Retina (tissue), 1 donor: ENCODE data around the gene CREBL2.
"Not testable (repeated sequence)": the region's sequence is repeated elsewhere in the genome, so short reads cannot be mapped to it uniquely, and the experiment has no call there.

Experiments
- DNase-seq: peaks from one replicate; pipeline ENCODE4 v3.0.0-alpha.2; 2016

Gene CREBL2

DNA sequence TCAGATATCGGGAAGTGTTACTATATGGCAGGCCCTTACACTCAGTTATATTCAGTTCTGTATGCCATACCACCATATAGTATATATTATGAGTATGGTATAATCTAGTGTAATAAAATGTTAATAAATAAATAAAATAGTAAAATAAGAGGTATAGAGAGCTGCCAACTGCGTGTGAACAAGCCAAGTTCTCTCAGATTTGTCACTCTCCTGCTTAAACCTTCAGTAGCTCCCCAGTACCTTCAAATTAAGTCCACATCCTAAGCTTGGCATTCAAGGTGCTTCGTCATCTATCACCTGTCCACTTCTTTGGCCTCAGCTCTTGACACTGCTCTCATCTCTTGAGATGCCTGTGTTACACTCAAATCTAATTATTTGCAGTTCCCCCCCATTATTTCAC is 12.8 kb upstream of the CREBL2 start:
- DNase-seq, result no peak

- no peak for DNase-seq
These were observed 11.7 kb upstream of the CREBL2 start for GRCh38 chr12:12599750-12600643.

GRCh38 chr12:12600659-12601058 is 11.0 kb upstream of the CREBL2 start:
- DNase-seq, result no peak

GRCh38 chr12:12604740-12605139 is 6.9 kb upstream of the CREBL2 start:
- no peak for DNase-seq

DNA sequence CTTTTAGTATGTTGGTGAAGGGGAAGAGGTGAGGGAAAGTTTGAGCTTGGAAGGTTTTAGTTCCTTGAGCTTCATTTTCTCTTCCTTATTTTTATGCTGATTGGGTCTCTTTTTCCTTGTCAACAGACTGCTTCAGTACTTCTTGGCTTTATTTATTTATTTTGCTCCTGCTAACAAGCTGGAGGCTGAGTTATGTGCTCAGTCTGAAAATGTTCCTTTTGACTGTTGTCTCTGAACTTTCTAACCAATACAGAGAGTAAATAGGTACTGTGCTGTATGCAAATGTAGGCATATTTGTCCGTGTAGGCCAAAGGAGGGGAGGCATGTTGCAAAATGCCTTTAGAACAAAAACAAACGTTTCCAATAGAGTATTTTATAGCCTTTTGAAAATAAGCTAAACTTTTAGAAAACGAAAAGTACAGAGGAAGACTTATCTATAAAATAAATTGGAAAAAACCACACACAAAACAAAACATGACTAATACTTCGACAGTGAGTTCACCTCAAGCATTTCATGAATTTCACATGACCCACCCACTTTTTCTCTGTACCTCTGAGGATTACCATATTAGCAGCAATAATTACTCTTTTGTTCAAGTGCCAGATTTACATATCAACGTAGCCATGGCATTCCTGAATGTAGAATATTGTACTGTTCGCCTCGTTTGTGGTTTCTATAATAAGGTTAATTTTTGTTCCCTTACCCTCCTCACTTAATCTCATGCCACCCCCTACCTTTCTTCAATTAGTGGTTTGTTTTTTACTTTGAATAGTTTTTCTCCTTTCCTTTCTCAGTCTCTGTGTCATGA is 4.7 kb upstream of the CREBL2 start:
- DNase-seq, result no peak

DNA sequence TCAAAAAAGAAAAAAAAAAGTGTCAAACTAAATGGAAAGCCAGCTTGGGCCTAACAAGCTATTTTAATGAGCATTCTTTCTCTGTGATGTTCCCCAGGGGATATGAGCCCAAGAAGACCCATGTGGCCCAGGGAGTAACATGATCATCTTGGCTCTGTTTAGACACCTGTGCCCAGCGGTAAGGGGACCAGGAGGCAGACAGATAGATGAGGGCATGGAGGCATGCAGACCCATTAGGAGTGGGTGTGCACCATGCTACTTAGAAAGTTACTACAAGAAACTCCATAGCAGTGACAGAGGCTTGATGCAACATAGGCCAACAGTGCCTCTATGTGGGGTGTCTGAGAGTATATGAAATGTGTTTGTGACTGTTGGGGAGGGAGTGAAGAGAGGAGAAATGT is 3.1 kb upstream of the CREBL2 start:
- DNase-seq, result no peak

GRCh38 chr12:12609692-12610091 is 2.0 kb upstream of the CREBL2 start:
- DNase-seq, result no peak

DNA sequence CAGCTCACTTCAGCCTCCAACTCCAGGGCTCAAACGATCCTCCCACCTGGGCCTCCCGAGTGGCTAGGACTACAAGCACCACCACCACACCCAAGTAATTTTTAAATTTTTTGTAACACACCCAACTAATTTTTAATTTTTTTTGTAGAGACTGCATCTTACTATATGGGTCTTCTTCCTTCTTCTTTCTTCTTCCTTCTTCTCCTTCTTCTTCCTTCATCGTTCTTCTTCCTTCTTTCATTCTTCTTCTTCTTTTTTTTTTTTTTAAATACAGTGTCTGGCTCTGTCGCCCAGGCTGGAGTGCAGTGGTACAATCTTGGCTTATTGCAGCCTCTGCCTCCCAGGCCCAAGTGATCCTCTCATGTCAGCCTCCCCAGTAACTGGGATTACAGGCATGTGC is 965 bp upstream of the CREBL2 start:
- no peak for DNase-seq

GRCh38 chr12:12612358-12612757 is 682 bp downstream of the CREBL2 start:
- DNase-seq, result no peak

DNA sequence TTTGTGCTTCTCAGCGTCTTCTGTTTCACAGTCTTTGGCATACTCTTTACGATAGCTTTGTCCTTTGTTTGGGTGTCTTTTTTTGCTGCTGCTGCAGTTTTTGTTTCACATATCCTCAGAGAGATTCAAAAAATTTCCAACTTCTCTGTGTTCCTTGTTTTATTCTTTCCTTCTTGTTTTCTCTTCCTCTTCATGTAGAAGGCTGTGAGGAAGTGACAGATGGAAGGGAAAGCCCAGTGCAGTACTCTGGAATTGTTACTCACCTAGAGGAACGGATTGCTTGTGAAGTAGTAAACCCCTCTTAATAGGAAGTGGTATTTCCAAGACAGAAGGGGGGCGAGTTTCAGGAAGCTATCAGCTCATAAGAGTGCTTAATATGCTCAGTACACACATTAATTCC is 1.7 kb downstream of the CREBL2 start:
- no peak for DNase-seq

DNA sequence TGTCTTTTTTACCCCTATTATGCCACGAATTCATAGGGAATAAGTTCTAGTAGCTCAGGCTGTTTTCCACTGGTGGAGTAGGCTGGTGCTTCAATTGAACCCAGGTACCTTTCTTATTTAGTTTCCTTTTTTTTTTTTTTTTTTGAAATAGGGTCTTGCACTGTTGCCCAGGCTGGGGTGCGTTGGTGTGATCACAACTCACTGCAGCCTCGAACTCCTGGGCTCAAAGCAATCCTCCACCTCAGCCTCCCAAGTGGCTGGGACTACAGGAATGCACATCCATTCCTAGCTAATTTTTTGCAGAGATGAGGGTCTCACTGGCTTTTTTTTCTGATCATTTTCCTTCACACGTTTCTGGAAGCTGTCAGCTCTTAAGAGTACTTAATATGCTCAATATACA is 2.7 kb downstream of the CREBL2 start:
- DNase-seq, result no peak

GRCh38 chr12:12616512-12617310 is 5.0 kb downstream of the CREBL2 start:
- DNase-seq, result no peak

DNA sequence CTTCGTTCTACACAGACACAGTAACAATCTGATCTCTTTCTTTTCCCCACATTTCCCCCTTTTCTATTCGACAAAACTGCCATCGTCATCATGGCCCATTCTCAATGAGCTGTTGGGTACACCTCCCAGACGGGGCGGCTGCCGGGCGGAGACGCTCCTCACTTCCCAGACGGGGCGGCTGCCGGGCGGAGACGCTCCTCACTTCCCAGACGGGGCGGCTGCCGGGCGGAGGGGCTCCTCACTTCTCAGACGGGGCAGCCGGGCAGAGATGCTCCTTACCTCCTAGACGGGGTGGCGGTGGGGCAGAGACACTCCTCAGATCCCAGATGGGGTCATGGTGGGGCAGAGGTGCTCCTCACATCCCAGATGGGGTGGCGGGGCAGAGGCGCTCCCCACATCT is 6.4 kb downstream of the CREBL2 start:
- not testable (repeated sequence) for DNase-seq

DNA sequence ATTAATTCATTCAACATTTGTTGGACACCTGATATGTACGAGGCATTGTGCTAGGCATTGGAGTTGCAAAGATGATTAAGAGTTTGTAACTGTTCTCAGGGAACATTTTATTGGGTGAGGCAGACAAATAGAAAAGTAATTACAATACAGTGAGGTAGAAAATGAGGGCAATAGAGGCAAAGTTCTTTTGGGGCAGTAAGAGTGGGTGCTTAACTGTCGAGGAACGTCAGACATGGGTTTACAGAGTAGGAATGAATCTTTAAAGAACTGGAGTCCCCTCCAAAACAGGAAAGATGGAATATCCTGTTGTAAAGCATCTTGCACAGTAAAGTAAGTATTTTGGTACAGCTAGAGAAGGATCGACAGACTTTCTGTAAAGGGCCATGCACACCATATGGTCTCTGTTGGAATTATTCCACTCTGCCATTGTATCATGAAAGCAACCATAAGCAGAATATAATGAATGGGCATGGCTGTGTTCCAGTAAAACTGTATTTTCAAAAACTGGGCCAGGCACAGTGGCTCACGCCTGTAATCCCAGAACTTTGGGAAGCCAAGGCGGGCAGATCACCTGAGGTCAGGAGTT is 9.1 kb downstream of the CREBL2 start:
- DNase-seq, result no peak

GRCh38 chr12:12622418-12622817 is 10.7 kb downstream of the CREBL2 start:
- DNase-seq, result no peak

DNA sequence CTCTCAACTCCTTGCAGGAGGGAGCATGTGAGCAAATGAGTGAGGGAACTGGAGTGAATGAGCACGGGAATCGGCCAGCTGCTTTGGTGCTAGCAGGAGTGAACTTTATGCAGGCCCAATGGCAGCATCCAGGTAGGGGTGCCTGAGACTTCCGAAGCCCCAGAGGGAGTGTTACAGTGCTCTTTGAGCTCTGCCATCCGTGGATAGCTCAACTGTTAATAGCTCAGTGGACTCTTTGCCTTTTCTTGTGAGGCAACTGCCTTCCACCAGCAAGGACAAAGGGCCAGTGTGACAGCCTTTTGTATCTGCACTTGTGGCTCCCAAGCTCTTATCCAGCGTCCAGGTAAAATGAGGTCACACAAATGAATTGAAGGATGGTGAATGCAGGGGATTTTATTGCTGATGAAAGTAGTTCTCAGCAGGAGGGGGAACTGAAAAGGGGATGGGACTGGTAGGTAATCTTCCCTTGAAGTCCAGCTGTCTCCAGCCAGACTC is 12.9 kb downstream of the CREBL2 start:
- no peak for DNase-seq

DNA sequence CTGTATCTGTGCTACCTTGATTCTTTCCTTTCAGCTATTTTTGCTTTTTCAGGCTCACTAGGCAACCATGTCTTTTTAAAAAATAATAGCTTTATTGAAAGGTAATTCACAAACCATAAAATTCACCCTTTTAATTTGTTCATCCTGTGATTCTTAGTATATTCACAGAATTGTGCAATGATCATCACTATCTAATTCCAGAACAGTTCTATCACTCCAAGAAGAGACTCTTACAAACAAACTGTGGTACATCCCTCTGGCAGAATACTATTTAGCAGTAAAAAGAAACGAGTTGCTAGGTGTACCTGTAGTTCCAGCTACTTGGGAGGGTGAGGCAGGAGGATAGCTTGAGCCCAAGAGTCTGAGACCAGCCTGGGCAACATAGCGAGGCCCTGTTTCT is 14.8 kb downstream of the CREBL2 start:
- DNase-seq, result no peak

DNA sequence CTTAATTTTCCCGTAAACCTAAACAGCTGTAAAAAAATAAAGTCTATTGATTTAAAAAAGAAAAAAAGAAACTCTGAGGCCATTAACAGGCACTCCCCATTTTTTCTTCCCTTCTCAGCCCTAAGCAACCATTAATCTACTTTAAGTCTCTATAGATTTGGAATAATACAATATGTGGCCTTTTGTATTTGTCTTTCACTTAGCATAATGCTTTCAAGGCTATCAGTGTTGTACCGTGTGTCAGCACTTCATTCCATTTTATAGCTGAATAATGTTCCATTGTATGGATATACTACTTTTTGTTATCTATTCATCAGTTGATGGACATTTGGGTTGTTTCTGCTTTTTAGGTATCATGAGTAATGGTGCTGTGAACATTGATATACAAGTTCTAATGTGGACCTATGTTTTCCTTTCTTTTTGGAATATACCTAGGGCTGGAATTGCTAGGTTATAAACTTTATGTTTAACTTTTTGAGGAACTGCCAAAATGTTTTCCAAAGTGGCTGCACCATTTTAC is 15.7 kb downstream of the CREBL2 start:
- no peak for DNase-seq

DNA sequence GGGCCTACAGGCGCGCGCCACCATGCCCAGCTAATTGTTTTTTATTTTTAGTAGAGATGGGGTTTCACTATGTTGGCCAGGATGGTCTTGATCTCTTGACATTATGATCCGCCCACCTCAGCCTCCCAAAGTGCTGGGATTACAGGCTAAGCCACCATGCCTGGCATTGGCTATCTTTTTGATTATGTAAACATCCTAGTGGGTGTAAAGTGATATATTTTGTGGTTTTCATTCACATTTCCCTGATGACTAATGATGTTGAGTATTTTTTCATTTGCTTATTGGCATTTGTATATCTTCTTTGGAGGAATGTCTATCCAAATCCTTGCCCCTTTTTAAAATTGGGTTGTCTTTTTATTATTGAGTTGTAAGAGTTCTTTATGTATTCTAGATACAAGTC is 16.3 kb downstream of the CREBL2 start:
- no peak for DNase-seq

GRCh38 chr12:12630850-12631249 is 19.2 kb downstream of the CREBL2 start:
- DNase-seq, result no peak

DNA sequence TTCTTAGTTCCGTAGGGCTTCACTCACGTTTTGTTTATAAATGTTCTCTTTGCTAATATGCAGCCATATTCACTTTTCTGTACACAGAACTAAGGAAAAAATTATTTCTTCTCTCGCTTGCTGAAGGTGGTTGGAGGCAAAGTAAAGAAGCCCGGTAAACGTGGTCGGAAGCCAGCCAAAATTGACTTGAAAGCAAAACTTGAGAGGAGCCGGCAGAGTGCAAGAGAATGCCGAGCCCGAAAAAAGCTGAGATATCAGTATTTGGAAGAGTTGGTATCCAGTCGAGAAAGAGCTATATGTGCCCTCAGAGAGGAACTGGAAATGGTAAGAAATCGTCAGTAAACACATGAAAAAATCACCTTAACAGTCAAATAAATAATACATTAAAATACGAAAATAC is 24.0 kb downstream of the CREBL2 start:
- no peak for DNase-seq

DNA sequence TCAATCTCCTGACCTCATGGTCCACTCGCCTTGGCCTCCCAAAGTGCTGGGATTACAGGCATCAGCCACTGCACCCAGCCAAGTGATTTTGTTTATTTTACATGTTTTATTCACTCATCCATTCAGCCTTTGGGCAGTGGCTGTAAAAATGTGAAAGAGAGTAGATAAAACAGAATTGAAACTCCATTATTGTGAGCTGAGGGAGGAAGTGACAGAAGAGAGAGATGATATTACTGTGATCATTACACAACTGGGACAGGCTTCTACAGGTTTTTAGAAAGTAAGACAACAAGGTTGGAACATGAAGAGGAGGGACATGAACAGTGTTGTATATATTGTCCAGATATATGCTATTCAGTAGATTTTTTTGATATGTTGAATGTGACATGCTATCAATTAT is 25.0 kb downstream of the CREBL2 start:
- DNase-seq, result no peak
